GM19023 (cell line): ENCODE measurements around the gene CASTOR1.
A peak's percentile ranks its signal among the peaks of the same experiment; 100 is the strongest.

Experiments used
- ATAC-seq: cut with Tn5 transposase; IDR thresholded peaks from one replicate; pipeline ENCODE4 v1.9.1; 2021; ENCODE audit warnings: mild to moderate bottlenecking, moderate library complexity; ENCODE audit not compliant: unreplicated experiment

Gene CASTOR1

GRCh38 chr22:30266445-30267381 is 22.6 kb downstream of the CASTOR1 start, which contains the start of gene OSM:
Gene OSM, minus strand, starts transcription at chr22:30266851. Its CDS starts 52 bp downstream, at chr22:30266799.
- ATAC-seq, result no peak

- ATAC-seq, result peak; percentile 68
These were observed 23.4 kb downstream of the CASTOR1 start for GRCh38 chr22:30265823-30266444.

- no peak for ATAC-seq
These were observed 24.1 kb downstream of the CASTOR1 start for GRCh38 chr22:30265131-30265720.

- ATAC-seq, result no peak
These were observed 25.4 kb downstream of the CASTOR1 start for GRCh38 chr22:30263883-30264282.

GRCh38 chr22:30262917-30263741 is 26.2 kb downstream of the CASTOR1 start:
- ATAC-seq, result no peak

GRCh38 chr22:30262112-30262511 is 27.2 kb downstream of the CASTOR1 start:
- no peak for ATAC-seq

GRCh38 chr22:30261134-30261533 is 28.2 kb downstream of the CASTOR1 start:
- no peak for ATAC-seq

- no peak for ATAC-seq
These were observed 28.6 kb downstream of the CASTOR1 start for GRCh38 chr22:30260682-30261081.

GRCh38 chr22:30260276-30260675 is 29.0 kb downstream of the CASTOR1 start:
- no peak for ATAC-seq

GRCh38 chr22:30254314-30254713 is 35.0 kb downstream of the CASTOR1 start:
- ATAC-seq, result no peak

- no peak for ATAC-seq
These were observed 36.0 kb downstream of the CASTOR1 start for GRCh38 chr22:30253205-30253852.

GRCh38 chr22:30252411-30253204 is 36.7 kb downstream of the CASTOR1 start:
- no peak for ATAC-seq

GRCh38 chr22:30251711-30252110 is 37.6 kb downstream of the CASTOR1 start:
- ATAC-seq, result no peak

- ATAC-seq, result no peak
These were observed 38.5 kb downstream of the CASTOR1 start for GRCh38 chr22:30250661-30251267.

GRCh38 chr22:30250039-30250565 is 39.2 kb downstream of the CASTOR1 start:
- ATAC-seq, result no peak

GRCh38 chr22:30249049-30250038 is 40.0 kb downstream of the CASTOR1 start:
- no peak for ATAC-seq

- no peak for ATAC-seq
These were observed 40.8 kb downstream of the CASTOR1 start for GRCh38 chr22:30248484-30248883.

GRCh38 chr22:30247974-30248373 is 41.3 kb downstream of the CASTOR1 start:
- ATAC-seq, result no peak
